Measurements from ENCODE around the gene STAC.

The STAC gene, protein sequence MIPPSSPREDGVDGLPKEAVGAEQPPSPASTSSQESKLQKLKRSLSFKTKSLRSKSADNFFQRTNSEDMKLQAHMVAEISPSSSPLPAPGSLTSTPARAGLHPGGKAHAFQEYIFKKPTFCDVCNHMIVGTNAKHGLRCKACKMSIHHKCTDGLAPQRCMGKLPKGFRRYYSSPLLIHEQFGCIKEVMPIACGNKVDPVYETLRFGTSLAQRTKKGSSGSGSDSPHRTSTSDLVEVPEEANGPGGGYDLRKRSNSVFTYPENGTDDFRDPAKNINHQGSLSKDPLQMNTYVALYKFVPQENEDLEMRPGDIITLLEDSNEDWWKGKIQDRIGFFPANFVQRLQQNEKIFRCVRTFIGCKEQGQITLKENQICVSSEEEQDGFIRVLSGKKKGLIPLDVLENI

DNA sequence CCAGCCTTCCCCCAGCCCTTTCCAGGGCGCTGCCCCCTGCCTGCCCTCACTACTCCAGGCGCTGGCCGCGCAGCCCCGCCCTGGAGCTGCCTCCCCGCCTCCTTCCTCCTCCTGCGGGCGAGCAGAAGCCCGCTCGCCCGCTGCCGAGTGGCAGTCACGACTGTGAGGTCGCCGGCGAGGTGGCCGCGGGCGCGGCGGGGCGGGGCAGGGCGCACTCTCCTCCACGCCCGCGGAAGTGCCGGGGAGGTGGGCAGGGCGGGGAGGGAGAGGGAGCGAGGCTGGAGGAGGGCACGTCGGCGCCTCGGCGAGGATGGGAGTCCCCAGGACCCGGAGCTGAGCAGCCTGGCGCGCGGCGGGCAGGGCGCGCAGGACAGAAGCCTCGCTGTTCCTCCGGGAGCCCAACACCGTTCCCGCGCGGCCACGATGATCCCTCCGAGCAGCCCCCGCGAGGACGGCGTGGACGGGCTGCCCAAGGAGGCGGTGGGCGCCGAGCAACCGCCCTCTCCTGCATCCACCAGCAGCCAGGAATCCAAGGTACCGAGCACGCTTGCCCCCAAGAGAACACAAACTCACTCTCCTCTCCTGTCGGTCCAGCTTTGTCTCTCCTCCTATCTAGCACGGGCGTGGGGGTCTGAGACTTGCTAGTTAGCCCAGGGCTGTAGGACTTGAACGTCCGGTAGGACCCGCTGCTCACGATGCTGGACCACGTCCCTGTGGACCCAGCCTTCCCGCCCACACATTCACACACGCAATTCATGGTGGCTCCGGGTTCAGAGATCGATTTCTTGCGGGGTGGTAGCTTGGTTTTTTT is at the start of gene STAC:
TSS of gene STAC (plus strand) at position 284 of the 811 bp plus-strand sequence. CDS start at position 424, 140 bp downstream.
- DNase-seq (ENCODE audit: extremely low spot score, insufficient read length, low read depth) (no peak), FAIRE-seq (no peak)

DNA sequence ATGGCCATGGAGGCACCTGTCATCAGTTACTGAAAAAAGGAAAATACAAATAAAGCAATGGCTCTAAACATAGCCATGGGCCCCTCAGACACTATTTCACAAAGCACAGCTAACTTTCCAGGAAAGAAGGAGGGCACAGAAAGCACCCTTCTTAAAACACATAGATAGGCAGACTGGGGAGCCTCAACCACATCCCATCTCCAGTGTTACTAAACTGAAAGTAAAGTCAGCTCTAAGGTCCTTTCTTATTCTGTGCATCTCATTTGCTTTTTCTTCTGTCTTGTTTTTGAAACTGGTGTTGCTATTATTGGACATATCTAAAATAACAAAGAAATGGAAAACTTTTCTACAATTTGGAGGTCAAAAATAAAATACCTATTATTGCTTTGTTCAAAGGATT is 48.2 kb upstream of the STAC start:
- no peak for FAIRE-seq
- no peak for DNase-seq (ENCODE audit: extremely low spot score, insufficient read length, low read depth)

DNA sequence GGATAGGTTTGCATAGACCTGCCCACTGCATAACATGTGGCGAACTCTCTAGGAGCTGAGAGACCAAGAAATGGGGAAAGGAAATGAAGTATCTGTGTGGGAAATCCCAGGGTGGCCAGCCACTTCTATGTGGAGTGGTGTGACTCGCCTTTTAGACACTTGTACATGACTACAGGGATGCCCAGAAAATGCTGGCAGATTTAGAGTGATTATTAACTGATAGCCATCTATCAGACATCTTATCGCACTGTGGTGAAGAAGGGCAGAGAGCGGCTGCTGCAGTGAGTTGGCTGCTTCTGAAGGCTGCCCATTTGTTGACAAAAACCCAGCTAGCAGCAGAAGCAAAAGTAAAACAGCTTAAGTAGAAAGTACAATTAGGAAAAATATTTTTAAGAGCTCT is 18.1 kb upstream of the STAC start:
- no peak for DNase-seq (ENCODE audit: extremely low spot score, insufficient read length, low read depth)
- FAIRE-seq = no peak

DNA sequence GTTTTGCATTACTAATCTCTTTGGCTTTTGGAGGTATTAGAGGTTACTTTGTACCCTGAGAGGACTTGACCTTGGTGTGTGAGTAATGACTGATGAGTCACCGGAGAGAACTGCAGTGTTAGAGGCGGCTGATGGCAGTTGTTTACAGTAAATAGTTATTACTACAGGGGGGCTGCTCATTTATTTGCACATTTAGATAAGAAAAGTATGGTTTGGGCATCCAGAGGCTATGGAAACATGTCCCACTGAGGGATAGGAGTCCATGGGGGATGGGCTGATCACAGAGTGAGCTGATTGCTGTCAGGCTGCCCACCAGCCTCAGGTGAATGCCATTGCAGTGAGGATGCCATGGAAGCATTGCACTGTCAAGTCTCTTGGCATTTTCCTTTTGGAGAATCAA is 17.3 kb upstream of the STAC start:
- FAIRE-seq = no peak

DNA sequence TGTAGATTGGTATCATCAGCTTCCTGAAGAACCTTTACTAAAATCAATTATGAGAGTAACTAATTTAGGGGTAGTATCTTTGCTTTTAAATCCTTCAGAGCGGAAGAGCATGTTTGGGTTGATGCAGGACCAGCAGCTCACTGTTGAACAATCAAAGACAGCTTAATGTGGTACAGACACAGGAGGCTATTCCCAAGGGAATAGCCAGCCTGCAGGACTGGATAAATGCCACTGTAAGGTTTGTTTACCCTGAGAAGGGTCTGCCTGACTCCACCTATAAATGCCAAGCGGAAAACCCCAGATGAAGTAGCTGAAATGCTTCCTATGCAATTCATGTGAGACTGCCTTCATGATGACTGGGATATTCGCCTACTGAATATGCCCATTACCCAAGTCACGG is 16.0 kb upstream of the STAC start:
- FAIRE-seq (no peak), DNase-seq (ENCODE audit: extremely low spot score, insufficient read length, low read depth) (no peak)

More for the DNA sequence above, 17.3 kb upstream of the STAC start:
- DNase-seq (ENCODE audit: extremely low spot score, insufficient read length, low read depth) = no peak

DNA sequence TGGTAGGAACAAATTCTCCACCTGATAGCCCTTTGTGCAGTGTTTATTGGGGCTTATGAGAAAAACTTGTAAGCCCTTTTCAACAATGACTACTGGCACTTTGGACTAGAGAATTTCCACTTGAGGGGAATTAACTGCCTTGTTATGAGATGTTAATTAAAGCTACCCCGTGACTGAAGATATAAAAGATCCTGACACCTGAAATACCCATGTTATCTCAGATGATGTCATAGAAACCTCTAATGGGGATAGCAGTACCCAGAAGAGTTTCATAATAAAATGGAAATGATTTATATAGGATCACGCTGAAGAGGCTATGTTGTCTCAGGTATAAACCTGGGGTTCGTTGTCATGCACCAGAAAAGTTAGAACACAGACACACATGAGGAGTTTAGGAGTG is 14.5 kb upstream of the STAC start:
- FAIRE-seq = no peak
- no peak for DNase-seq (ENCODE audit: extremely low spot score, insufficient read length, low read depth)

DNA sequence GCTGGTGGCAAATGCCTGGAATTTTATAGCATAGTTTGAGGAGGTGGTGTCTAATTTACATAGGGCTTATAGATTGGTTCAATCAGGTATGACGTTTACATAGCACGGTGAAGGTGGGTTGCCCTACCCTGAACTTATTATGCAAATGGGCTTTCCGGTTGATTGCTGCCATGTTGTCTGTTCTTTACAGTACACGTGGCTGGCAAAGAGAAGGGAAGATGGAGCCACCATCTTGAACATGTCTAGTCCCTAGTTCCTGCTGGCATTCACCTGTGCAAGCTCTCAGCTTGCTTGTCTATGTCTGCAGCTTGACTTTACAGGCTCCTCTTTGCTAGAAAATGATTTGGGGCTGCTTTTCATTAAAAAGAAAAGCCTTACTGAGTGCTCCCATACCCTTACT is 14.0 kb upstream of the STAC start:
- no peak for DNase-seq (ENCODE audit: extremely low spot score, insufficient read length, low read depth)
- no peak for FAIRE-seq

DNA sequence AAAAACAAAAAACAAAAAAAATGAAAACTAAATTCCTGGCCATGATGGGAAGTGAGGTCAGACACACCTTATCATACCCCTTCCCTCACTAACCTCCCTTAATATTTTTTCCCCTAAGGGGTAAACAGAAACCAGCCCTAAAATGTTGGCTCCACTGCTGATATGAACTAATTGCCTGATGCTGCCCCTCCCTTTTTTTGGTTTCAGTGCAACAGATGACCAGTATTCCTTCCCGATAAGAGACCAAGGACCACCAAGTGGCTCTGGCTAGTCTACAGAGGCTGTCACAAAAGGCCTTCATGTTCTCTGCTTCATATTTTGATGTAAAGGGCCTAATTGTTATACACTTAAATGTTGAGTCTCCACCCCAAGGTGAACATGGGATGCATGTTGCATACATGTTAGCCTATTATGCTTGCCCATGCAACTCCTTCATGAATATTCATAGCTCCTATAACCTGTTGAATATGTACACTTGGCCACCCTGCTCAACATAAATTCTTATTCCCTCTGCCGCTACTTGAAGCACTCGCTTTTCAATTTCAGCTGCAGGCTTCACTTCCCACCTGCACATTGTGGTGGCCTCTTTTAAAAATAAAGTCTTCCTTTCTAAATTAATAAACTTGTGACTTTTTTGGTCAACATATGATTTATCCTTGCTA is 12.3 kb upstream of the STAC start:
- FAIRE-seq (no peak), DNase-seq (ENCODE audit: extremely low spot score, insufficient read length, low read depth) (no peak)

DNA sequence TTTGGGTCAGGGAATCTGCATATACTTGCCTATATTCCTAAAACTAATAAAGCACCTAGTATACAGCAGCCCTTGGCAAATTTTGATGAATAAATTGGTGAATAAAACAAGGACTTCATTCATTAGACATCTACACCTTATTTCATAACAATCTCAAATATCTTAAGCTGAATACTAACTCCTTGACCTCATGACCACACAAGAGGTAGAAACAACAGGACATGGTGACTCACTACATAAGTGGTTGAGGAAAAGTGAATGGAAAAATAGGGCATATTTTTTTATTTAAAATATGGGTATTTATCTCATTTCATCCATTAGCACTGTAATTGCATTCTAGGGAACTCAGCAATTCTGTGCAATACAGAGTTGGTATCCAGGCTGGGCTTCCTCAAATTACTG is 7.8 kb upstream of the STAC start:
- no peak for DNase-seq (ENCODE audit: extremely low spot score, insufficient read length, low read depth)
- FAIRE-seq = no peak

DNA sequence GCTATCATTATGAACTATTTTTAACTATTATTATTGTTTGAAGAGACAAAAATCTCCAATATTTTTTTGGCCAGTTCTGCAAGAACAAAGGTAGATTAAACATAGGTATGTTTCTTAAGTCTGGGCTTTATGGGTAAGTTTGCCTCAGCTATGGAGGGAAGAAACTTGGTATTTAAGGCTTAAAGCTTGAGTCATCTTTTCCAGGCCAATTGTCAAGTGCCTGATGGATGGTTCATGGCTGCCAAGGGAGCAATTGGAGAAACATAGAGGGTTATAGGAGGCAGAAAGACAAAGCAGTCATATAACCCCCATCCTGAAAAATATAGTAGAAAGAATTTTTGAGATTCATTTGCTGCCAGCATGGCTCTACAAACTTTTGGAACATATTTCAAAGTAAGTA is 7.2 kb upstream of the STAC start:
- FAIRE-seq = no peak
- DNase-seq (ENCODE audit: extremely low spot score, insufficient read length, low read depth) = no peak

DNA sequence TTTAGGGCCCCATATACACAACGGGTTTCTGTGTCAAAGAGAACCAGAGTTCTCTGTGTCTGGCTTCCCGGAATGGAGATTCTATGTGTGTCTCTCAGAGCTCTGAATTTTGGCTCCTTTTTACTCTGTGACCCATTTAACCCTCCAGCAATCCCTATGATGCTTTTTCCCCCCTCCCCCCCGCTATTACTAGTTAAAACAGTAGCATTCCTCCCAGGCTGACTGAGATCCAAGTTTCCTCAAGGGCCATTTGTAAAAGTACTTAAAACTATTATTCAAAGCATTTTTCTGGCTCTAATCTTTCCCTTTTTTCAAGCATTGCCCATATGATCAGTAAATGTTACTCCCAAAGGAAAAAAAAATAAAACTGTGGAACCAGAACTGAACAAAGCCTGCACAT is 6.6 kb upstream of the STAC start:
- no peak for DNase-seq (ENCODE audit: extremely low spot score, insufficient read length, low read depth)
- no peak for FAIRE-seq

DNA sequence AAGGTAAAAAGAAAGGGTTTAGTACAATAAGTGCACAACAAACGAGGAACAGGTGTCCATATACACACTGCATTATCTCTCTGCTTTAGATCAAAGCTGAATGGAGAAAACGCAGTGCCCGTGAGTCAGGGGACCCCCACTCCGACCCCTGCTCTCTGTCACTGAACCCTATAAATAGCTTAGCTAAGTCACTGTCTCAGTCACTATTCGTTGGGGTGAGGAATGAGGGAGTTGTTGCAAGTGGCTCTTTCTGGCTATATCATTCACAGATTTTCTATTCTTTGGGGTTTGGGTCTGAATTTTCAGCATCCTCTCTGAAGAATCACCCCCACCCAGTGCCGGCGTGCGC is 458 bp upstream of the STAC start:
- no peak for FAIRE-seq
- DNase-seq (ENCODE audit: extremely low spot score, insufficient read length, low read depth) = no peak

DNA sequence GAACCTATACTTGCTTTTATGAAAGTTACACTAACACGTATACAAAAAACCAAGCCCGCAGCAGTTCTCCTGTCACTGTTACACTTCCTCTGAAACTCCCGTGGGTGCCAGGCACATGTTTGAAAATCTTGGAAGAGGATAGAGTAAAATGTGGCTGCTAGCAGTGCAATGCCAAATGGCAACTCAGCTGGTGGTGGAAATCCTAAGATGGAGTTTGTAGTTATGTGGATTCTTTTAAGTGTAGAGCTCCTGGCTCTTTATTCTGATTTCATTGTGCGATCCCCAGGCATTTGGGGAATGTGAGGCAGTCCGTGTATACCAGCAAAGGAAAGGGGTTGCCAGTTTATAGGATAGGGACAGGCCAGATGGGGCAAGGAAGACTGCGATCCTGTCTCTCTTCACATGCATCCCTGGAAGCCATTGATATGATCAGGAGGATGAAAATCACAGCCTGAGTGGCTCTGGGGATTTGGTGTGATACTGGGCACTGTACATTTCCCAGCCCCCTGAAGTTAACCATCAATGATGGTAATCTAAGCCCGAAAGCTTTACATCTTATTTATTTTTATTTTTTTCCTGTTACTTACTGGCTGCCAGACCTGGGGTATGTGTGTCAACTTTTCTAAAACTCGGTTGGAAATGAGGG is 1.1 kb downstream of the STAC start:
- FAIRE-seq = no peak
- DNase-seq (ENCODE audit: extremely low spot score, insufficient read length, low read depth) = no peak

DNA sequence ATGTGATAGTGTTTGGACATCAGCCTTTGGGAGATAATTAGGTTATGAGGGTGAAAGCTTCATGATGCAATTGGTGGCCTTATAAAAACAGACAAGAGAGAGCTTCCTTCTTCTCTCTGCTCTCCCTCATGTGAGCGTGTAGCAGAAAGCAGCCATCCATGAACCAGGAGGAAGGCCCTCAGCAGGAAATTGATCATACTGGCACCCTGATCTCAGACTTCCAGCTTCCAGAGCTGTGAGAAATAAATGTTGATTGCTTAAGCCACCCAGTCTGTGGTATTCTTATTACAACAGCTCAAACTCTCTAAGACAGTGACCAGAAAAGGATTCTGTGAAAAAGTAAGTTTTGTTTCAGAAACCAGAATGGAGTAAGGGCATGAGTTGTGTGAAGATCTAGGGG is 13.3 kb downstream of the STAC start:
- FAIRE-seq = no peak
- DNase-seq (ENCODE audit: extremely low spot score, insufficient read length, low read depth) = no peak

DNA sequence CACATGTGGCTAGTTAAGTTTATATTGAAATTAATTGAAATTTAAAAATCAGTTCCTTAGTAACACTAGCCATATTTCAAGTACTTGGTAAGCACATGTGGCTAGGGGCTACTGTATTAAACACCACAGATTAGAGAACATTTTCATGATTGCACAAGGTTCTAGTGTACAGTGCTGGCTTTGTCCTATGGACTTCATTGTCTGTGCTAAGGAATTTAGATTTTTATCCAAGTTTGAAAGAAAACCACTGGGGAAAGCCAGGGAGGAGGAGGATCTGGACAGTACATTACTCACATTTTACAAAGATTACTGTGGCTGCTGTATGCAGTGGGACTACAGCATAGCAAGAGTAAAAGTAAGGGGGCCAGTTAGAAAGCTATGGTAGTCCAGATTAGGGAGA is 13.9 kb downstream of the STAC start:
- no peak for FAIRE-seq
- no peak for DNase-seq (ENCODE audit: extremely low spot score, insufficient read length, low read depth)

DNA sequence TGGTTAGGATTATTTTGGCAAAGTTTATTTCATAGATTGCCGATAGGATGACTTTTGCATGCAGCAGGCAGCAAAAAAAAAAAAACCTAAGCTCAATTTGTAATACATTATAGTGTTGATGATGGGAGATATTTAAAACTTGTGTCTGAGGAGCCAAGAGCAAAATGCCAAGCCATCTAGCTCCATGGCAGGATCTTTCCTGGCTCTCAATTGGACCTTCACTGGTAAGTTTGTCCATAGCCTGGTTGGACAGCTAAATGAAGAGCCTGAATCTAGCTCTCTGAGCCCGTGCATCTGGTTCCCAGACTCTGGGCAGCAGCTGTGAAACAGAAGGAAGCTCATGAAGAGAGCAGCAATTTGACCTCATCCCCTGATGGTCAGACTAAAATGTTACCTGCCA is 17.5 kb downstream of the STAC start:
- DNase-seq (ENCODE audit: extremely low spot score, insufficient read length, low read depth) = no peak
- no peak for FAIRE-seq

DNA sequence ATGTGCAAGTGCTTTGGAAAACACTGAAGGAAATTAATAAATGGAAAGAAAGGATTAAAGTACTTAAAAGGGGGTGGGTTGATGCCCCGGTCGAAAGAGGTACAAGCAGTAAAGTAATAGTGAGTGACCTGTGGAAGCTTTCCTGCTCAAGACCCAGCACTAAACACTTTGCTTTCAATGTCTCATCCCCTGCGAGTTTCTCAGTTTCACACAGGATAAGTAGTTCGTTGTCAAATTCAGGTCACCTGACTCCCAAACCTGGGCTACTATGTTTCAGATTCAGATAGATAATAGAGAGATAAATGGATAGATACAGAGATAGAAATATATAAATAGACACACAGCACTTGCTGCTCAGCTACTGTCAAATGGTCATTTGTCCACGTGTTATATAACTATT is 19.6 kb downstream of the STAC start:
- FAIRE-seq (no peak), DNase-seq (ENCODE audit: extremely low spot score, insufficient read length, low read depth) (no peak)

DNA sequence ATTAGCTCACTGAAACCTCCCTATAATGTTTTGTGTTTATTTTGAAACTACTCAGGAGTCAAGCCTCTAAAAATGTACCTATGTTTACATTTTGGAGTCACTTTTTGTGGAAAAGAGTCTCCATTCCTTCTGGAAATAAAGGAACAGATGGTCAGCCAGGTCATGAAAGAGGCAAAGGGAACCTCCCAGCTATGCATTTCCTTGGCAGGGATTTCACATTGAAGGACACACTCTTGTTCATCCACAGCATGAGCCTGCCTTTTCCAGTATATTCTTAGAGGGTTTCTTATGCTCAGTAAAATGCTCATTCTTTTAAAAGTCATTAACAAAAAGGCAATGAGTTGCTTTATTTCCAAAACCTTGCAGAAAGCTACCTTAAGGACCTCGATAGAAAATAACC is 20.8 kb downstream of the STAC start:
- DNase-seq (ENCODE audit: extremely low spot score, insufficient read length, low read depth) (no peak), FAIRE-seq (no peak)

DNA sequence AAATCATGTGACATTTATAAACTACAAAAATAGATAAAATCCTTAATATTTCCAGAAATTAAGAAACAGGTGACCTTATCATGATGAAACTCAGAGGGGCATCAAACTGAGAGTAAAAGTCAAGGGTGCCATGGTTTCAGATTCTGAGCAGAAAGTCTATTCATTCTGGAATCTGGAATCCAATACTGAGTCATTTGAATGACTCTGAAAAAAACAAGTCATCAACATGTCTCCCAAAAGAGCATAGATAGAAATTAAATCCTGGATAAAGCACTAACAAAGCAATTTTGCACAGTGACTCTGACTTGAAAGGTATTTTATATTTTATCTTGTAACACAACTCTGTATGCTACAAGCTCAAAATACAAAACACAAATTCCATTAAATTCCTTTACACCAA is 23.4 kb downstream of the STAC start:
- FAIRE-seq = no peak
- DNase-seq (ENCODE audit: extremely low spot score, insufficient read length, low read depth) = no peak

DNA sequence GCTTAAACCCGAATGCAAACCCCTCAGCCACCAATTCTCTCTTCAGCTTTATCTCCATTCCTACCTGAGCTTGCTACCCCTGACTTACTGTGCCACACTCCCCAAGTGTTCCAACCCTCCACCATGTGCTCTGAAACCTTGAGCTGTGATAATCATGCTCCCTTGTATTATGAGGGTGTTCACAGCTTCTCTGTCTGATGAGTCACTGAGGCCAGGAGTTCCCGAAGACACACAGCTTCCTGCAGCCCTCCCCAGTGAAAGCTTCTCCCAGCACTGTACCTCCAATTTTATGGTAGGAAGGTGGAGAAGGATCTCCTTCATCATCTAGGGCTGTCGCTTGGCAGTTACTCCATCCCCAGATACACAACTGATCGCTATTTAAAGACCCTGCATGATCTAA is 24.9 kb downstream of the STAC start:
- no peak for DNase-seq (ENCODE audit: extremely low spot score, insufficient read length, low read depth)
- FAIRE-seq = no peak

DNA sequence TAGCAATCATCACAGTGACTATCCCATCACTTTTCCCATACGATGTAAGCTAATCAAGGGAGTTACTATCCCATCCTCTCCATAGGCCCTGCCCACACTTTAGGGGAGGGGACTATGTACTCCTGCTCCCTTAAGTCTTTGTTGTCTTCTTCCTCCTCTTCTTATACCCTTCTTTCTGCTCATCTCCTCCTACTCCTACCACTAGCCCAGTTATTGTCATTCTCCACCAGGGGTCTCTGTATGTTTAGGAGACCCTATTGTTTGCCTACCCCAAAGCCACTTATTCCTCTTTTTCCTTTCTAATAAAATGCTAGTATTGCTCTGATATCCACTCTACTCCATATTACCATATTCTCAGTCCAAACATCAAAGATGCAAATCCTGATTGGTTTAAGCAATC is 27.8 kb downstream of the STAC start:
- DNase-seq (ENCODE audit: extremely low spot score, insufficient read length, low read depth) (no peak), FAIRE-seq (no peak)

Data from GM18507 (cell line).